Liver (tissue), 3 donors: Measurements from ENCODE around the gene NAA80.

ENCODE experiments used
- ATF3 ChIP-seq: IDR thresholded peaks from 2 replicates; pipeline ENCODE4 v1.6.1; 2016; ENCODE audit warnings: antibody characterized with exemption
- CTCF ChIP-seq: fragments of 150-350 bp; IDR thresholded peaks from 2 replicates; pipeline ENCODE4 v1.5.1; 2017; ENCODE audit warnings: improper control_type of control experiment, low read depth, low read length; ENCODE audit not compliant: missing input control
- EGR1 ChIP-seq, 2 donors: IDR thresholded peaks; 2 replicates each; pipeline ENCODE4 v1.6.1; 2016 to 2018; ENCODE audit warnings: antibody characterized with exemption in 2 of 2, low read depth in 2 of 2
- MAX ChIP-seq: IDR thresholded peaks from 2 replicates; pipeline ENCODE4 v1.6.1; 2016; ENCODE audit warnings: antibody characterized with exemption
- TAF1 ChIP-seq: conservative IDR thresholded peaks from 2 replicates; pipeline ENCODE4 v1.6.1; 2016; ENCODE audit warnings: antibody characterized with exemption, mild to moderate bottlenecking
- donor health status: healthy.
- donor health status: healthy.

- no peak for TF ChIP-seq CTCF
- no peak for TF ChIP-seq MAX
- TF ChIP-seq EGR1 (IDR thresholded peaks at IDR 0.05; ENCODE audit: low read depth in 2 of 2): no peak
- TF ChIP-seq ATF3: no peak
- no peak for TF ChIP-seq TAF1
These were observed 38.2 kb downstream of the NAA80 start for GRCh38 chr3:50260942-50261441.
